ENCODE measurements around the gene SLC18A2.
"Not testable (repeated sequence)": the region's sequence is repeated elsewhere in the genome, so short reads cannot be mapped to it uniquely, and the experiment has no call there.

The SLC18A2 gene

DNA sequence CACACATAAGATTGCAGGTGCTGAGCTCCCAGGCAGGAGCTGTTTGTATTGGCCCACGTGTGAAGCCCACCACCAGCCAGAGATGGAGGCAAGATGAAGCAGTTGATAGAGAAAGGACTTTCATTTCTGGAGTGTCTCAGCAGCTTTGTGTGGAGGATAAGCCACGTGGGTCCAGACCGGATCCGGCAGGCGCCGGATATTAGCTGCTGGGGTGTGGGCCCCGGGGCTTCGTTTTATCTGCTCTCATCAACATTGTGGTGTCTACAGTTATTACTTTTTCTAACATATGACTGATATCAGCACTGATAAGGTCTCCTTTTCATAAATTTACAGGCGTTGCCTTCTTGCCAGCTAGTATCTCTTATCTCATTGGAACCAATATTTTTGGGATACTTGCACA, 25.5 kb downstream of the SLC18A2 start:
- no peak for DNase-seq

DNA sequence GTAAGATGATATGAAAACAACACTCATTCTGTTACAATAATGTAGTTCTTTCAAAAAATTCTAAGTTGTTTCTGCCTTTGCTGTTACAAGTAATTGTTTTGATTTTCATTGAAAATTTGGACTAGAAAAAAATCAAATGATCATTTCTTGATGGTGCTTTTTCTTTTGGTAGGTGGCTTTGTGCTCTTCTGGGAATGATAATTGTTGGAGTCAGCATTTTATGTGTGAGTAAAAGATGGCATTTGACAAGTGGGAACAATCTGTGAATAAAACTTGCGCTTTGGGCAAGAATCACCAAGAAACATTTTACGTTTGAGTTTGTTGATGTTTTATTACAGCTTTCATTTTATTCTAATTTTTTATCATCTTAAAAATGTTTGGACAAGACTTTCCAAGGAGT, 25.9 kb downstream of the SLC18A2 start:
- DNase-seq = no peak

DNA sequence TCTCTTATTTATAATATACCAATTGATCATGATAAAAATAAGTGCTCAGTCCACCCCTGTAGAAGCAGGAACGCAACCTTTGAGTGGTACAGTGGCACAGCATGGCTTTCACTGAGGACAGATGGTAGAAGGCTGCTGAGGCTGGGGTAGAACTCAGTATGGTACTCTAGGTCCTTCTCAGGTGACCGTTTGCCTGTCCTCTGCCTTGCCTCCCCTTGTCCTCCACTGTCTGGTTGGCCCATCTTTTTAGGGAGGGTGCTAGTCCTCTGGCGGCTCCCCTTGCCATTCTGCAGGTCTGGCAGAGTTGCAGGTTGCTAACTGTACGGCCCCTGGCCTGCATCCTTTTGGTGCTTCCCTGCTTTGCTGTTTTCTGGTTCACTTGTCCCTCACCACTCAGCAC, 27.3 kb downstream of the SLC18A2 start:
- no peak for DNase-seq

DNA sequence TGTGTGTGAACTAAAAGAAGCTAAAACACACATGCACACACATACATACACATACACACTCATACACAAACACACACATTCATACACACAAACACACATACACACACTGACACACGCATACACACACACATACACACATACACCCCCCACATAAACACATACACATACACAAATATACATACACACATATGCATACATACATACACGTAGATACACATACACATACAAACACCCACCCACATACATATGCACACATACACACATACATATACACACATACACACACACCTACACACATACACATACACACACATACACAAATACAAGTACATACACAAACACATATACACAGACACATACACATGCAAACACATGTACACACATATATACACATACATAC, 28.0 kb downstream of the SLC18A2 start:
- no peak for DNase-seq

DNA sequence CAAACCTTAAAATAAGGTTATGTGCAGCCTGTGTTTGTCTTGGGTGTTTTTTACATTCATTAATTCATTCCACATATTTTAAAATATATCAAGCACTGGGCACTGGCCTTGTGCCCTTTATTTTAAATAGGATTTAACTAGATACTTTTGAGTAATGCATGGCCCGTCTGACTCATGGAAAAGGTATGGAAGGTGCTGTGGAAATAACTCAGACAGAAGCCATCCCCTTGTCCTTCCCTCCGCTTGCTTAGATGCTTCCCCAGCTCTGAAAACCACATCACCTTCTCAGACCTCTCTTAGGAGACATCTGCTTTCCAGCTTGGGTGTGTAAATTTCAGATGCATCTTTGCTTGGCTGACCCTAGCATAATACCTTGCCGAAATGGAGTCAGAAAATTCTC, 30.5 kb downstream of the SLC18A2 start:
- DNase-seq = no peak

DNA sequence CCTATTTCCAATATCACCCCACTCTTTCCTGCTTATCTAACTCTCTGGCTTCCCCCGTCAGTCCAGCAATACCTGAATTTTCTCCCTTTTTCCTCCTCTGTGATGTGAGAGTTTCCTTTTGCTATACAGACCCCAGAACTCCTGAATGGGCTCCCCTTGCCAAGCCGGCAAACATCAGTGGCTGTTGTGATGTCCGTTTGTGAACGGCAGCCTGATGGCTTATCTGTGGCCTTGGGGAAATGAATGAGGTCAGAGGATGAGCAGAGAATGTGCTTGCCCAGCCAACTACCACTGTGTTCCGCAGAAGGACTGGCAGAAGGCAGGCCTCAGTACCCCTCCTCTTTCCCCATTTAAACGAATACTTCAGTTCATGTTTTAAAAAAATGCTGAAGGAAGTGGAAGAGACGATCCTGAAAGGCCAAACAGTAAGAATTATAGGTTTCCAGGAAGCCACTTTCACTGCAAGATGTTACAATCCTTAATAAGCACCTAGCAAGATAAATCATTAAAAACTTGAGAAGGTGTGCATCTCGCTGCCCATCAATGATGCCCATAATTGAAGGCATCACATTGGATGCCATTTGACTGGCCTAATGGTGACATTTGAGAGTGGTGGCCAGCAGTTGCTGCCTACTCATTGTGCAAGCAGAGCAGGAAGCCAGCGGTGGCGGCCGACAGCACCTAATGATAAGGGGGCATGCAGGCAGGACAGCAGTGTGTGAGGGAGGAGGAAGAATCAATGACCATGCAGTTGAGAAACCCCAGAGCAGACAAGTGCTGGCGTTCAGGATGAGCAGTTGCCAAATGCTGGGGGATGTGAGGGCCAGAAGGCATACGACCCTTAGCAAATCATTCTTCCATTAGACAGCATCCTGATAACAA, 31.5 kb downstream of the SLC18A2 start:
- DNase-seq = no peak

DNA sequence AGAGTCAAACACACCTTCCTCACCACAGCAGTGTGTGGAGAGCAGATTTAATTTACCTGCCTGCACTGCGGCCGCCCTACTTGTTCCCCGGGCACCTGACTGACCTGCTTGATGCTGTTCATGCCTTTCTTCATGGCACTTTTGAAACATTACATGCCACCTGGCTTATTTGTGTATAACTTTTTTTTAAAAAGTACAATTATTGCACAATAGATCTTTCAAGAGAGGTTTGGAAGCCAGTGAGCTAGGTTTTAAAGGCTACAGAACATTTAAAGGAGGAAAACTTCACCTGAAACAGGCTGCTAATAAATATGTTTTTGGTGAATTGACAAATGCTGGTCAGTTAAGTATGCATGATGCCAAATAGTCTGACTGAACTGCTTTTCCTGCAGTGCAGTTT, 33.1 kb downstream of the SLC18A2 start:
- DNase-seq = no peak

DNA sequence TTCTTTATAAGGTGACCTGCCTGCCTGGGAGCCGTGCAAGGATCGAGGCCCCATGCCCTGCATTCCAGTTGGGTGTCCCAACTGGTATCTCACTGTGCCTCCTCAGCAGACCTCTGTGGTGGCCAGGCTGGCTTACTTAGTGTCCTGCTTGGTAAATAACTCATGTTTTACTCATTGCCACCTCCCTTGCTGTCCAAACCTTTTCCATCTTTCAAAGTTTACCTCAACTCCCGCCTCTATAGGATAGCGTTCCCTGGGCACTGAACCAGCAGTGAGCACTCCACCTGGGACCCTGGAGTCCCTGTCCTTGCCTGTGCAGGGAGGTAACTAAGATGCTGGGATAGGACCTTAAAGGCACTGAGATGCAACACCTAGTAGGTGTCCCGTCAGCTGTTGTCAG, 33.6 kb downstream of the SLC18A2 start:
- DNase-seq = no peak

DNA sequence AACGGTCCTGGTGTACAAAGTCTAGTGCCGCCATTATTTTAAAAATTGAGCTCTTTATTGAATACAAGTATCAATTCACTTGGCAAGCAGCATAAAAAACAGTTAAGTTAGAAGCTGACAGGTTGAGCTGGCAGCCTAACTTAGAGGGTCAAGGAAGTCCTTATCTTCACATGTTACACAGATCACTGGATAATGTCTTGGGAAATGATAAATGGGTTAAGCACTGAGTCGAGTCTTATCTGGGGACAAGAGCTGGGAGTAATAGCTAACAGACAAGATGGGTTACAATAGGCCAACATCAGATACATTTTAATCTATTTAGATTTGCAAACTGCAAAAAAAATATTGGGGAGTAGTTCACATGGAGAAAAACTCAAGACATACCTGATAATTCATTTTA, 34.2 kb downstream of the SLC18A2 start:
- DNase-seq = no peak

DNA sequence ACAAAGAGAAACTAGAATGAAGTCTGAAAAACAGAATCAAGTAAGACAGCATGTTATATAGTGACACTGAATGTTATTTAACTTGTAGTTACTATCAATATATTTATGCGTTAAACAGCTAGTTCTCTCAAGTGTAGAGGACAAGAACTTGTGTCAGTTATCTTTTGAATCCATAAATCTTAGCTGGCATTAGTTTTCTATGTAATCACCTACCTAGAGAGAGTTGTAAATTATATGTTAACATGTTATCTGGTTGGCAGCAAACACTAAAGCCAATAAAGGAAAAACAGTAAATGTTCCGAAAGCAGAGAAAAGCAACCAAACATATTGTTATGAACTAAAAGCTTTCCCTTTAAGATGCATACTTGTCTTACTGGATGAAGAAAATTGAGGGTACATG, 36.8 kb downstream of the SLC18A2 start:
- no peak for DNase-seq

DNA sequence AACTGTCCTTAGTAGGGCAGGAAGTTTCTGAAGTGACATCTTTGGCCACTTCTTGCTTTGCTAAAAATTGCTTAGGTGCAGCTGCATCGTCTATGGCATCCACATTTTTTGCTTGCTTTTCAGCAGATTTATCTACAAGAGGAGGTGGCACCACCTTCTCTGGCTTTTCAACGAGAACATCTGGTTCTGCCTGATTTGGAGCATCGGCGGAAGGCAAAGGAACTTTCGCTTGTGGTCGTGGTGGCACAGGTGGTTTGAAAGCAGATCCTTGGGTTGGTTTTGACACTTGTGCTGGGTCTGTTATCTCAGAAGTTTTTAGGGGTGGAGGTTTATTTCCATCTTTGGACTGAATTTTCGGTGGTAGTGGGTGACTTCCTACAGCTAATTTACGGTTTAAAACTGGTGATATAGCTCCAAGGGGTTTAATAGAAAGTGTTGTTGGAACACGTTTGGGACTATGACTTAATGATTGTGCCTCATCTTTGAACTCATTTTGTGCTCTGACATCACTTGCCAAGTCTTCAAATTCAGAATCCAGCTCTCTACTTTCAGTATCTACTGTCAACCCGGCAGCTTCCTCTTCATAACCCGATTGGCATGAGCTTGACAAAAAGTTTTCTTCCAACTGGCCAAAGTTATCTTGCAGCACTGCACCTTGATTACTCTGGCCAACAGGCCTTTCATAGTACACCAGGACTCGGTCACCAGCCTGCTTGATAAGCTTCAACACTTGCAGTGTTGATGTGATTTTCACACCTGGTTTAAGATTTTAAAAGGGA, 44.0 kb downstream of the SLC18A2 start:
- DNase-seq = no peak

DNA sequence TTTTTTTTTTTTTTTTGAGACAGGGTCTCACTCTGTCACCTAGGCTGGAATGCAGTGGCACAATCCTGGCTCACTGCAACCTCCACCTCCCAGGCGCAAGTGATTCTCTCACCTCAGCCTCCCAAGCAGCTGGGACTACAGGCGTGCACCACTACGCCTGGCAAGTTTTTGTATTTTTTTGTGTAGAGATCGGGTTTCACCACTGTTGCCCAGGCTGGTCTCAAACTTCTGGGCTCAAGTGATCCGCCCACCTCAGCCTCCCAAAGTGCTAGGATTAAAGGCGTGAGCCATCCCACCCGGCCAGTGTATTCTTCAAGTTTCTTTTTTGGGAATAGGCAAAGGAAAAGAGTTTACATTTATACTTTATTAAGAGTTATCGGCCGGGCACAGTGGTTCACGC, 50.0 kb downstream of the SLC18A2 start:
- DNase-seq = not testable (repeated sequence)

DNA sequence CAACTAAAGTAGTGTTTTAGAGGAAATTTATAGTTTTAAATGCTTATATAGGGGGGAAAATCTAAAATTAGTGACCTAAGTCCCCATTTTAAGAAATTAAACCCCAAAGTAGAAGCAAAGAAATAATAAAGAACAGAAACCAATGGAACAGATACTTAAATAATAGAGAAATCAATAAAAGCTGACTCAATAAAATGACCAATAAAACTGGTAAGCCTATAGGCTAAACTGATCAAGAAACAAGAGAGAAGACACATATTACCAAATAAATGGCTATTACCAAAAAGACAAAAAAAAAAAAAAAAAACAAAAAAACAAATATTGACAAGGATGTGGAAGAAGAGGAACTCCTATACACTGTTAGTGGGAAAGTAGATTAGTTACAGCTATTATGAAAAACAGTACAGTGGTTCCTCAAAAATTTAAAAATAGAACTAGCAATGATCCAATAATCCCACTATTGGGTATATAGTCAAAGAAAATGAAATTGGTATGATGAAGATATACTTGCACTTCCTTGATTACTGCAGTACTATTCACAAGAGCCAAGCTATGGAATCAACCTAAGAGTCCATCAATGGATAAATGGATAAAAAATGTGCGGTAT, 53.2 kb downstream of the SLC18A2 start:
- DNase-seq = no peak

DNA sequence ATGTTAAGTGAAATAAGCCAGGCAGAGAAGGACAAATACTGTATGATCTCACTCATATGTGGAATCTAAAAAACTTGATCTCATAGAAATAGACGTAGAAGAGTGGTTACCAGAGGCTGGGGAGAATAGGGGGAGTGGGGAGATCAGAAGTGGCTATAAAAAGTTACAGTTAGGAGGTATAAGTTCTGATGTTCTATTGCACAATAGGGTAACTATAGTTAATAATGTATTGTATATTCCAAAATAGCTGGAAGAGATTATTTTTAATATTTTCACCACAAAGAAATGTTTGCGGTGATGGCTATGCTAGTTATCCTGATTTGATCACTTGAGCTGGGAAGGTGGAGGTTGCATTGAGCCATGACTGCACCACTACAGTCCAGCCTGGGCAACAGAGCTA, 53.8 kb downstream of the SLC18A2 start:
- DNase-seq = no peak

DNA sequence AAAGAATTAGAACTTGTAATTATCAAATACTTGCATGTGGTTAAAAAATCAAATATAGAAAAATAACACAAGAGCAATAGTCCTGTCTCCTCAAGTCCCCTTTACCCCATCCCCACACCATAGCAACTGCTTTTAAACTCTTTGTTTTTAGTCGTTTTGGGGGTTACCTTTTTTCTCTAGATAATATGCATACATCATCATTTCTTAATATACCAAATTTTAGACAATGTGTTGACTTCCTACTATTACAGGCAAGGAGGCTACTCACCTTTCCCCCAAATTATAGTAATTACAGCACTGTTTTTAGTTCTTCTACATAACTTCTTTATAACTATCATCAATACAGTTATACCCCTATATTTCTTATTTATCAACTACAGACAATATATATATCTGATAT, 57.3 kb downstream of the SLC18A2 start:
- DNase-seq = no peak

DNA sequence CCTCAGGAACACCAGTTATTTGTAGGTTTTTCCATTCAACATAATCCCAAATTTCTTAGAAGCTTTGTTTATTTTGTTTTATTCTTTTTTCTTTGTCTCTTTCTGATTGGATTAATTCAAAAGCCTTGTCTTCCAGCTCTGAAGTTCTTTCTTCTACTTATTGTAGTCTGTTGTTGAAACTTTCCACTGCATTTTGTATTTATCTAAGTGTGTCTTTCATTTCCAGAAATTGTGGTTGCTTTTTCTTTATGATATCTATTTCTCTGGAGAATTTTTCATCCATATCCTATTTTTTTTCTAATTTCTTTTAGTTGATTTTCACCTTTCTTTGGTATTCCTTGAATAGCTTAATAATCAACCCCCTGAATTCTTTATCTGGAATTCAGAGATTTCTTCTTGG, 58.5 kb downstream of the SLC18A2 start:
- no peak for DNase-seq

DNA sequence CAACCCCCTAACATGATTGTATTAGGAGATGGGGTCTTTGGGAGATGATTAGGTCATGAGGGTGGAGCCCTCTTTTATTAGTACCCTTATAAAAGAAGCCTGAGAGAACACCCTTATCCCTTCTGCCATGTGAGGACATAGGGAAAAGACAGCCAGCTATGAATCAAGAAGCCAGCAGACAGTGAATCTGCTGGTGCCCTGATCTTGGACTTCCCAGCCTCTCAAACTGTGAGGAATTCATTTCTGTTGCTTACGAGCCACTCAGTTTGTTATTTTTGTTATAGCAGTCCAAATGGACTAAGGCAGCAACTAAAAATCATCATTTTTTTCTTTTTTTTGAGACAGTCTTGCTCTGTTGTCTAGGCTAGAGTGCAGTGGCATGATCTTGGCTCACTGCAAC, 59.8 kb downstream of the SLC18A2 start:
- no peak for DNase-seq

DNA sequence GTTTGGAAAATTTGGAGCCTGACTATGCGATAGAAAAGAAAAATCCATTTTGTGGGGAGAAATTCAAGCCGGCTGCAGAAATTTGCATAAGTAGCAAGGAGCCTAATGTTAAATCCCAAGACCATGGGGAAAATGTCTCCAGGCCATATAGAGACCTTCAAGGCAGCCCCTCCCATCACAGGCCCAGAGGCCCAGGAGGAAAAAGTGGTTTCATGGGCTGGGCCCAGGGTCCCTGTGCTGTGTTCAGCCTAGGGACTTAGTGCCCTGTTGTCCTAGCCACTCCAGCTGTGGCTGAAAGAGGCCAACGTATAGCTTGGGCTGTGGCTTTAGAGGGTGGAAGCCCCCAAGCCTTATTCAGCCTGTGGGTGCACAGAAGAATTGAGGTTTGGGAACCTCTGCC, 62.5 kb downstream of the SLC18A2 start:
- not testable (repeated sequence) for DNase-seq

DNA sequence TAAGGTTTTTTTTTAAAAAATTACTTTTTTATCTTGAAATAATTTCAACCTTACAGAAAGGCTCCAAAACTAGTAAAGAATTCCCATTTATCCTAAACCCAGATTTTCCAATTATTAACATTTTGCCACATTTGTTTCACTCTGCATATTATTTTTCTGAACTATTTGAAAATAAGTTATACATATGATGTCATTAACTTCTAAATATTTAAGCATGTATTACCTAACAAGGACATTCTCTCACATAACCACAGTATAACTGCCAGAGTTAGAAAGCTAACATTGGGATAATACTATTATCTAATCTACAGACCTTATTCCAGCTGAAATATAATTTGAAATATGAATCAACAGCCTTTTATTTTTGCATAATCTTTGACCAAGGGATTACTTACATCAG, 65.8 kb downstream of the SLC18A2 start:
- DNase-seq = no peak

DNA sequence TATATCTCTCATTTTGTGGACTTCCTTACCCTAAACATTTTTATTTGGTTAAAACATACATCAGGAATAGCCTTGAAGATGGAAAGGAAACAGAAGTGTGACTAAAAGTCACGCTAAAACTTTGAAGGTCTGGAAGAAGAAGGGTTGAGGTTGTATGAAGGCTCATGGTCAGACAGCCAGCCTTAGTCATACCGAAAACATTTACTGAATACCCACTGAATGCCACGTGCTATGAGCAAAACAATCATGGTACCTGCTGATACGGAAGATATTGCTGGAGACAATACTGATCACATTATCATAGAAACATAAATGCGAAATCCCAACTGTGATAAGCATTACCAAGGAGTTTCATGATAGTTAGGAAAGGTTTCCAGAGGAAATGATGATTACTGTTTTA, 70.3 kb downstream of the SLC18A2 start:
- no peak for DNase-seq

DNA sequence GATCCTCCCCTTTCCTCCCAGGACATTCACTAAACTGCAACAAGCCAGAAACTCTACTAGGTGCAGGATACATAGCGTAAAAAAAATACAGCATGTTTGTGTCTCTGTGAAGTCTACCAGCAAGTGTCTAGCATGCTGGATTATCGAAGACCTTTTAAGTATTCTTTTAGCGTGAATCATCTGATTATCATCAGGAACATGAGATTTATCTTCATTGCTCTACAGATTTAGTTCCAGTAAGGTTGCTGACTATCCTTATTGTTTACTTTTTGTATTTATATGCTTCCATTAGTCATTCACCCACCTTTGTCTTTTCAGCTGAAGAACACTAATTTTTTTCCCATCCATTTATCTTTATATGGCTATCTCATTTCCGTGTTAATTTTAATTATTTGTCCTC, 71.5 kb downstream of the SLC18A2 start:
- DNase-seq = no peak

DNA sequence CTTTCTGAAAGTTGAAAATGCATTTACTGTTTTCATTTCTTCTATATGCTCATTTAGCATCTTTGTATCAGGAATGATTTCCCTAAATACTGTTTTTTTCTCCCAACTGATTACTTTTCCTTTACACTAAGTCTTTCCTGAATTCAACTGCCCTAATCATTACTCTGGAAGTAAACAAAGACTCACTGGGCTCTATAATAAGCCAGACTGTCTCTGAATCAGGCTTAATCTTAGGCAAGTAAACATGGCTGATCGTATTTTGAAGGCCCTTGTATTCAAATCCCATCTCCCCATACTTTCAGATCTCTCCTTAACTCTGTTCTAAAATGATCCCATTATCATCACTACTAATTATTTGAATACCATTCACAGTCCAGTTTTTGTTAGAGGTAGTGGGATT, 72.7 kb downstream of the SLC18A2 start:
- no peak for DNase-seq

DNA sequence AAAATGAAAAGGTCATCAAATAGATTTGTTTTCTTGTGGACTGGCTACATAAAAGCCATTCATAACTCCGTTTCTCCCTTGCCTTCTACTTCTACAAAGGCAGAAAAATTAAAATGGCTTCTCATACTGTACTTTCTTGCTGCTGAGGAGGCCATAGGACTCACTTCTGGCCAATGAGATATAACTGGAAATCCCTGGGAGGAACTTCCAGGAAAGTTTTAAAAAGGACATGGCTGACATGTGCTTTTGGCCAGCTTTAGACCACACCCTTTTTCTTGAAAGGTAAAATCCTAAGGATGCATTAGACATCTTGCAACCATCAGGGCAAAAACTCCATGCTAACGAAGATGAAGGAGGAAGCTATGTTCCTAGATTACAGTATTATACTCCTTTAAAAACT, 75.8 kb downstream of the SLC18A2 start:
- DNase-seq = no peak

DNA sequence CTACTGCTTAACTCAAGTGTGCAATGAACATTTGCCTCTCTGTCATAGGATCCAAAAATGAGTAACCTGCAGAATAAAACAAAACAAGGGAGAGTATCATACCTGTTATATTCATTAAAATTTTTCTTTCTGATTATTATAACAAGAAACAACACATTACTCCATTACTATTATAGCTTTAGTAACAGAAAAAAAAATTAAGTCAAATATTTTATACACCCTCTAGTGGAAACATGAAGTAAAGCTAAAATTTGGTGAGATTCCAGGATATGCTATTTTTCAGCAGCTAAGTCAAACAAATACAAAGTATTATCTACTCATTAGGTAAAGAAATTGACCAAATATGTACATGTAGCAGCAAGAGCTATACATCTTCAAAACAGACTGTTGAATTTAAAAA, 78.0 kb downstream of the SLC18A2 start:
- DNase-seq = no peak

All from CD4-positive, alpha-beta T cell treated with Interleukin-4 for 4 hours (primary cell).